GM23338 (cell line): Measurements from ENCODE around the gene PEBP1. TPM values are rescaled to one million over a fixed set of nuclear protein-coding genes. Genes with fewer than 3 reads are reported as not detected.
A peak's percentile ranks its signal among the peaks of the same experiment; 100 is the strongest.

ENCODE experiments used
- ATAC-seq: fragments of 200-7000 bp; cut with Tn5 transposase; 3 replicates; pipeline ENCODE4 v1.9.1; 2020
- DNase-seq: peaks from one replicate; pipeline ENCODE4 v3.0.0-alpha.2; 2015; ENCODE audit warnings: low spot score
- H2AFZ ChIP-seq: fragments of 200-600 bp; sonication (generic); 2 replicates; pipeline ENCODE4 v1.8.0; 2016; ENCODE audit warnings: antibody characterized with exemption, mild to moderate bottlenecking, moderate library complexity
- H3F3A ChIP-seq: fragments of 200-600 bp; sonication (generic); replicated peaks from 2 replicates; pipeline ENCODE4 v1.8.0; 2017; ENCODE audit warnings: antibody characterized with exemption, mixed run types, low read depth
- H3K27ac ChIP-seq: fragments of 200-600 bp; sonication (generic); 2 replicates; pipeline ENCODE4 v1.6.1; 2016; ENCODE audit warnings: low read depth
- H3K27me3 ChIP-seq: fragments of 200-600 bp; sonication (generic); 2 replicates; pipeline ENCODE4 v1.8.0; 2016; ENCODE audit warnings: mild to moderate bottlenecking, mixed run types, moderate library complexity; ENCODE audit not compliant: insufficient read depth
- H3K36me3 ChIP-seq: fragments of 200-600 bp; sonication (generic); 2 replicates; pipeline ENCODE4 v1.8.0; 2016; ENCODE audit warnings: mild to moderate bottlenecking; ENCODE audit not compliant: insufficient read depth
- H3K4me1 ChIP-seq: fragments of 200-600 bp; sonication (generic); 2 replicates; pipeline ENCODE4 v1.8.0; 2016; ENCODE audit warnings: mild to moderate bottlenecking, moderate library complexity; ENCODE audit not compliant: insufficient read depth
- H3K4me2 ChIP-seq: fragments of 200-600 bp; sonication (generic); 2 replicates; pipeline ENCODE4 v1.7.1; 2017; ENCODE audit warnings: mixed run types
- H3K4me3 ChIP-seq: fragments of 200-600 bp; sonication (generic); 2 replicates; pipeline ENCODE4 v1.6.1; 2016; ENCODE audit warnings: mixed run types
- H3K79me2 ChIP-seq: fragments of 200-600 bp; sonication (generic); replicated peaks from 2 replicates; pipeline ENCODE4 v1.8.0; 2017; ENCODE audit warnings: mild to moderate bottlenecking; ENCODE audit not compliant: insufficient read depth
- H3K9me2 ChIP-seq: fragments of 200-600 bp; sonication (generic); 2 replicates; pipeline ENCODE4 v1.8.0; 2017; ENCODE audit not compliant: insufficient read depth
- H4K20me1 ChIP-seq: fragments of 200-600 bp; sonication (generic); replicated peaks from 2 replicates; pipeline ENCODE4 v1.8.0; 2017; ENCODE audit warnings: mild to moderate bottlenecking; ENCODE audit not compliant: insufficient read depth
- H3K27ac Mint-ChIP-seq: 2 replicates; pipeline ENCODE4 v1.8.0; 2020; ENCODE audit warnings: inconsistent platforms, mild to moderate bottlenecking, moderate library complexity, mixed read lengths
- H3K27me3 Mint-ChIP-seq: 3 replicates; pipeline ENCODE4 v1.8.0; 2022; ENCODE audit warnings: low read depth, mild to moderate bottlenecking, moderate library complexity, mixed read lengths, inconsistent platforms; ENCODE audit not compliant: insufficient read depth, poor library complexity
- H3K36me3 Mint-ChIP-seq: 3 replicates; pipeline ENCODE4 v1.8.0; 2021; ENCODE audit warnings: low read depth, mild to moderate bottlenecking, inconsistent platforms, moderate library complexity, mixed read lengths
- H3K4me1 Mint-ChIP-seq: 3 replicates; pipeline ENCODE4 v1.8.0; 2020; ENCODE audit warnings: mild to moderate bottlenecking, inconsistent platforms, mixed read lengths
- H3K4me3 Mint-ChIP-seq: 3 replicates; pipeline ENCODE4 v1.8.0; 2021; ENCODE audit warnings: moderate library complexity, mild to moderate bottlenecking, inconsistent platforms, mixed read lengths
- H3K9me3 Mint-ChIP-seq: 3 replicates; pipeline ENCODE4 v1.8.0; 2020; ENCODE audit warnings: moderate library complexity, mild to moderate bottlenecking, inconsistent platforms, mixed read lengths
- CREB1 ChIP-seq: fragments of 250-450 bp; sonication (Bioruptor Pico); IDR thresholded peaks from 2 replicates; pipeline ENCODE4 v1.5.0; 2020; ENCODE audit warnings: low read depth, mild to moderate bottlenecking, moderate library complexity
- CTCF ChIP-seq, 2 experiments: fragments of 200-600 bp in 1 of 2; sonication (generic) in 1 of 2; conservative IDR thresholded peaks; 2 replicates each; pipeline versions ENCODE4 v1.5.1 to v1.6.1; 2016 to 2017; ENCODE audit warnings: antibody characterized with exemption in 2 of 2, low read depth in 2 of 2, mild to moderate bottlenecking in 2 of 2, moderate library complexity in 1 of 2
- ETS1 ChIP-seq: IDR thresholded peaks from 2 replicates; pipeline ENCODE4 v1.6.1; 2016; ENCODE audit warnings: antibody characterized with exemption
- EZH2phosphoT487 ChIP-seq: fragments of 200-600 bp; sonication (generic); IDR thresholded peaks from one replicate; pipeline ENCODE4 v1.8.1; 2018; ENCODE audit warnings: antibody characterized with exemption; ENCODE audit not compliant: unreplicated experiment
- JUNB ChIP-seq: IDR thresholded peaks from one replicate; pipeline ENCODE4 v1.6.1; 2016; ENCODE audit warnings: antibody characterized with exemption; ENCODE audit not compliant: unreplicated experiment
- NANOG ChIP-seq: IDR thresholded peaks from 2 replicates; pipeline ENCODE4 v1.6.1; 2016; ENCODE audit warnings: antibody characterized with exemption, borderline replicate concordance
- POLR2AphosphoS5 ChIP-seq: IDR thresholded peaks from 2 replicates; pipeline ENCODE4 v1.6.1; 2016; ENCODE audit warnings: antibody characterized with exemption, low read depth
- STAT1 ChIP-seq: IDR thresholded peaks from one replicate; pipeline ENCODE4 v1.6.1; 2016; ENCODE audit warnings: antibody characterized with exemption; ENCODE audit not compliant: unreplicated experiment
- ZNF114 ChIP-seq: fragments of 250-450 bp; sonication (Bioruptor Pico); IDR thresholded peaks from 2 replicates; pipeline ENCODE4 v1.5.0; 2020; ENCODE audit warnings: mild to moderate bottlenecking, moderate library complexity
- ZNF331 ChIP-seq: fragments of 250-450 bp; sonication (Bioruptor Pico); IDR thresholded peaks from 2 replicates; pipeline ENCODE4 v1.5.0; 2020; ENCODE audit warnings: low read depth, mild to moderate bottlenecking, moderate library complexity
- ZNF462 ChIP-seq: fragments of 250-450 bp; sonication (Bioruptor Pico); IDR thresholded peaks from 2 replicates; pipeline ENCODE4 v1.5.0; 2020; ENCODE audit warnings: mild to moderate bottlenecking, moderate library complexity
- polyA plus RNA-seq: library from polyadenylated mRNA; unstranded; fragments of >200 nt; fragmentation: Nextera tagmentation; extraction: Ambion mirVana; gene quantifications from 2 replicates; pipeline ENCODE4 v1.2.1, GENCODE V29; 2016
- total RNA-seq: library from RNA; depleted of rRNA; stranded (reverse); fragments of >200 nt; shearing (Covaris generic); gene quantifications from 2 replicates; pipeline ENCODE4 v1.2.3, GENCODE V29; 2014

Gene PEBP1
- total and polyA plus RNA-seq, 2 experiments from 2014 or later, result 442 to 844 TPM

- no peak for TF ChIP-seq CTCF (conservative IDR thresholded peaks at IDR 0.05; ENCODE audit: low read depth in 2 of 2)
- no peak for TF ChIP-seq ZNF114 (CRISPR knock-in tag)
- no peak for TF ChIP-seq POLR2AphosphoS5
Measured at GRCh38 chr12:118102609-118103008, 33.3 kb upstream of the PEBP1 start (continued).

- H4K20me1 ChIP-seq, result no peaks in the 10 kb centered on the region; the same call in none of the 2 replicates
- peak overlapping the region; percentile 93 for H3K4me3 ChIP-seq
- 0 out of 2 replicates have a peak overlapping the region, but pooled peaks have one; percentile 12 for H2AFZ ChIP-seq
- H3K36me3 ChIP-seq, result peaks cover 15% of the 10 kb centered on the region
- no peaks in the 10 kb centered on the region for H3K27me3 Mint-ChIP-seq
- H3K4me2 ChIP-seq, result peak overlapping the region; percentile 98
- peak overlapping the region; percentile 96 for H3K4me3 Mint-ChIP-seq
- H3K79me2 ChIP-seq, result peaks cover 66% of the 10 kb centered on the region
- peaks cover 26% of the 10 kb centered on the region for H3K36me3 Mint-ChIP-seq
- peak overlapping the region; percentile 92 for H3K27ac Mint-ChIP-seq
- no peaks in the 10 kb centered on the region for H3K27me3 ChIP-seq
- ATAC-seq (peak; percentile 34), DNase-seq (peak; percentile 69)
- no peaks in the 10 kb centered on the region for H3K9me2 ChIP-seq
- peak overlapping the region; percentile 95 for H3K27ac ChIP-seq
- peaks cover 23% of the 10 kb centered on the region for H3K4me1 Mint-ChIP-seq
- no peaks in the 10 kb centered on the region; the same call in 2 of the 3 replicates for H3K9me3 Mint-ChIP-seq
- peaks cover 14% of the 10 kb centered on the region for H3F3A ChIP-seq
- H3K4me1 ChIP-seq, result peaks cover 36% of the 10 kb centered on the region
- TF ChIP-seq JUNB (no peak), POLR2AphosphoS5 (no peak), STAT1 (no peak), CTCF (conservative IDR thresholded peaks at IDR 0.05; ENCODE audit: low read depth in 2 of 2) (no peak), ETS1 (no peak), CREB1 (CRISPR knock-in tag) (no peak), ZNF331 (CRISPR knock-in tag) (no peak), NANOG (no peak), ZNF462 (CRISPR knock-in tag) (no peak), EZH2phosphoT487 (no peak), ZNF114 (CRISPR knock-in tag) (no peak)
Measured at GRCh38 chr12:118103201-118103600, 32.7 kb upstream of the PEBP1 start.
